ENCODE data around the gene SEC63.
"Not testable (repeated sequence)": the region's sequence is repeated elsewhere in the genome, so short reads cannot be mapped to it uniquely, and the experiment has no call there.

The SEC63 gene

GRCh38 chr6:107928984-107929383, 29.0 kb downstream of the SEC63 start:
- DNase-seq (ENCODE audit: low spot score) = no peak

DNA sequence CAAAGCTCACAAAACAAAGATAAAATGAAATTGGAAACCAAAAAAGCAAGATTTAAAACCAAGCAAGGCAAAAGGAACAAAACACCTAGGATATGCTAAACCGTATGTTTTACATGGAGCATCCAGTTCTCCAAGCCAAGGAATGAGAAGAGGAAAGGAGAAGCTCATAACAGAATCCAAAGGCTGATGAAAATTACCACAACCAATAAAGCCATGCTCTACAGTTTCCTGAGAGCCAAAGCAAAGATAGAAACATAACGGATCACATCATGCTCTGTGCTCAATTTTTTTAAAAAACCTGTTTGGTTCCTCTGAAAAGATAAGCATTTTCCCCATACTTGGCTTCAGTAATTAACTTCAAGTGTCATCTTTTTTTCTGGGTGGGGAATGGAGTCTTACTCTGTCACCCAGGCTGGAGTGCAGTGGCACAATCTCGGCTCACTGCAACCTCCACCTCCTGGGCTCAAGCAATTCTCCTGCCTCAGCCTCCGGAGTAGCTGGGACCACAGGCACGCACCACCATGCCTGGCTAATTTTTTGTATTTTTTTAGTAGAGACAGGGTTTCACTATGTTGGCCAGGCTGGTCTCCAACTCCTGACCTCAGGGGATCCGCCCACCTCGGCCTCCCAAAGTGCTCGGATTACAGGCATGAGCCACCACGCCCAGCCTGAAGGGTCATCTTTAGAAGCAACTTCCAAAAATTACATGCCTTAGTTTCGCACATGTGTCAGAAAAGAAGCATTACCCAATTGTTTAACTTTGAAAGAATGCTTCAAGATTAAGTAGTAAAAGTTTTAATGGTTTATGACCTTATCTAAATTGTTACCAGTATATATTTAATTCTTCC, 31.1 kb downstream of the SEC63 start:
- DNase-seq (ENCODE audit: low spot score) = not testable (repeated sequence)

DNA sequence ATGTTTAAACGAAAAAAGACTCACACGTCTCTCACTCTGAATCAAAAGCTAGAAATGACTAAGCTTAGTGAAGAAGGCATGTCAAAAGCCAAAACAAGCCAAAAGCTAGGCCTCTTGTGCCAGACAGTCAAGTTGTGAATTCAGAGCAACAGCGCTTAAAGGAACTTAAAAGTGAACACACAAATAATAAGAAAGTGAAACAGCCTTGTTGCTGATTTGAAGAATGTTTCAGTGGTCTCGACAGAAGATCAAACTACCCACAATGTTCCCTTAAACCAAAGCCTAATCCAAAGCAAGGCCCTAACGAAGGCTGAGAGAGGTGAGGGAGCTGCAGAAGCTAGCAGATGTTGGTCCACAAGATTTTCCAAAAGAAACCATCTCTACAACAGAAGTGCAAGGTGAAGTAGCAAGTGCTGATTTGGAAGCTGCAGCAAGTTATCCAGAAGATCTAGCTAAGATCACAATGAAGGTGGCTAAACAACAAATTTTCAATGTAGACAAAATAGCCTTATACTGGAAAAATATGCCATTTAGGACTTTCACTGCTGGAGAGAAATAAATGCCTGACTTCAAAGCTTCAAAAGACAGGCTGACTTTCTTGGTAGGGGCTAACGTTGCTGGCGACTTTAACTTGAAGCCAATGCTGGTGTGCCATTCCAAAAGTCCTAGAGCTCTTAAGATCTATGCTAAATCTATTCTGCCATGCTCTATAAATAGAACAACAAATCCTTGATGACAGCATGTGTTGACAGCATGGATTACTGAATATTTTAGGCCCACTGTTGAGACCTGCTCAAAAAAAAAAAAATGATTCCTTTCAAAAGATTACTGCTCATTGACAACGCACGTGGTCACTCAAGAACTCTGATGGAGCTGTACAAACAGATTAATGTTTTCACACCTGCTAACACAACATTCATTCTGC, 40.3 kb downstream of the SEC63 start:
- no peak for DNase-seq (ENCODE audit: low spot score)

DNA sequence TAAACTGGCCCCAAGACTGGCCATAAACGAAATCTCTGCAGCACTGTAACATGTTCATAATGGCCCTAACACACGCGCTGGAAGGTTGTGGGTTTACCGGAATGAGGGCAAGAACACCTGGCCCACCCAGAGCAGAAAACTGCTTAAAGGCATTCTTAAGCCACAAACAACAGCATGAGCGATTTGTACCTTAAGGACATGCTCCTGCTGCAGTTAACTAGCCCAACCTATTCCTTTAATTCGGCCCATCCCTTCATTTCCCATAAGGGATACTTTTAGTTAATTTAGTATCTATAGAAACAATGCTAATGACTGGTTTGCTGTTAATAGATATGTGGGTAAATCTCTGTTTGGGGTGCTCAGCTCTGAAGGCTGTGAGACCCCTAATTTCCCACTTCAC, 41.0 kb downstream of the SEC63 start:
- DNase-seq (ENCODE audit: low spot score) = not testable (repeated sequence)

- no peak for DNase-seq (ENCODE audit: low spot score)
Observed at GRCh38 chr6:107911692-107912091, 46.3 kb downstream of the SEC63 start.

DNA sequence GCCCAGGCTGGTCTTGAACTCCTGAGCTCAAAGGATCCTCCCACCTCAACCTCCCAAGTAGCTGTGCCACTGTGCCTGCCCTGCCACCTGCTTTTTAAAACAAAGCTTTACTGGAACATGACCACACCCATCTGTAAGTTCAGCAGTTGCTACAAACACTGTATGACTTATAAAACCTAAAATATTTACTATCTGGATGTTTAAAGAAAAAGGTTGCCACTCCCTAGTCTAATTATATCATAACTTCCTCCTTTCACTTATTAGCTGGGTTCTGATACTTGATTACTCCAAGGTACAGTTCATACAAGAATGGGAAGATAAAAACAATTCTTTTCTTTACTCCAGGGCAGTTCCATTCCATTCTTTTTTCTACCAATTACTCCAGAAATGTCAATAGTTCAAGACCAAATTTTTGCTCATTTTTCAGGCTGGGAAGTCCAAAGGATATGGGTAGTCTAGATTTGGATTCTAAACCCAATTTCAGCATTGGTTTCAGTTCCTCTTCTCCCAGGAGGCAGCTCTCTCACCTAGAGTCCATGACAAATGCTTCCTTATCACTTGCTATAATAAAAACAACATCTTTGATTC, 63.1 kb downstream of the SEC63 start:
- DNase-seq (ENCODE audit: low spot score) = peak; percentile 56

GRCh38 chr6:107890431-107890830, 67.6 kb downstream of the SEC63 start:
- not testable (repeated sequence) for DNase-seq (ENCODE audit: low spot score)

DNA sequence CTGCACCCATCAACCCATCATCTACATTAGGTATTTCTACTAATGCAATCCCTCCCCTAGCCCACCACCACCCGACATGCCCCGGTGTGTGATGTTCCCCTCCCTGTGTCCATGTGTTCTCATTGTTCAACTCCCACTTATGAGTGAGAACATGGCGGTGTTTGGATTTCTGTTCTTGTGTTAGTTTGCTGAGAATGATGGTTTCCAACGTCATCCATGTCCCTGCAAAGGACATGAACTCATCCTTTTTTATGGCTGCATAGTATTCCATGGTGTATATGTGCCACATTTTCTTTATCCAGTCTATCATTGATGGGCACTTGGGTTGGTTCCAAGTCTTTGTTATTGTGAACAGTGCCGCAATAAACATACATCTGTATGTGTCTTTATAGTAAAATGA, 72.1 kb downstream of the SEC63 start:
- DNase-seq (ENCODE audit: low spot score) = not testable (repeated sequence)

DNA sequence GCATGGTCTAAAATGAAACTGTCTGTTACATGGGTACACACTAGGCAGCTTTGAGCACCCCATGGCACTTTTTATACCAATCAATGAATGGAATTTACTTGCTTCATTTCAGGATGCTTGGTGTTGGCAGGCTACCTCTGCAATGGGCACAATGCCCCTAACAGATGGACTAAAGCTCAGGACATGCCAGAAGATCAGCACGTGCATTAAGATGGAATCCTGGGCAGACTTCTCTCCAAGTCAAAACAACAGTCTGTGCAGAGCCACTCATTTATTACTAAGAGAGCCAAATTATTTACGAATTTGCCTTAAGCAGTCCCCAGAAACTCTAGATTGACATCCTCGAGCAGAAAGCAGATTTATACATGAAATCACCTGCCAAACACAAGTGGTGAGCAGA, 78.1 kb downstream of the SEC63 start:
- DNase-seq (ENCODE audit: low spot score) = no peak

DNA sequence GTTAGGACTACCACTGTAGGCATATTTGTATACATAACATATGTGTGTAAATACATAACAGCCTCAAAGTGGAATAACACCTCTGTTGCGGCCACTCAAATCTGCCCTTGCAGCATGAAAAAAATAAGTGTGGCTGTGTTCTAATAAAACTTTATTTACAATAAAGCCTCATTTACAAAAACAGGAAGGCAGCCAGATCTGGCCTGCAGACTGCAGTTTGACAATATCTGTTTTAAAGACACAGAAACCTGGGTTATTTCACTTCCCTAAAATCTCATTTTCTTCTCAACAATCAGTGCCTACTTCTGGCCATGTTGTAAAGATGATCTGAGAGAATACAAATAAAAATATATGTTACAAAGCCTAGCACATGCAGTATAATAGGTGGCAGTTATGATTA, 80.0 kb downstream of the SEC63 start:
- DNase-seq (ENCODE audit: low spot score) = no peak

DNA sequence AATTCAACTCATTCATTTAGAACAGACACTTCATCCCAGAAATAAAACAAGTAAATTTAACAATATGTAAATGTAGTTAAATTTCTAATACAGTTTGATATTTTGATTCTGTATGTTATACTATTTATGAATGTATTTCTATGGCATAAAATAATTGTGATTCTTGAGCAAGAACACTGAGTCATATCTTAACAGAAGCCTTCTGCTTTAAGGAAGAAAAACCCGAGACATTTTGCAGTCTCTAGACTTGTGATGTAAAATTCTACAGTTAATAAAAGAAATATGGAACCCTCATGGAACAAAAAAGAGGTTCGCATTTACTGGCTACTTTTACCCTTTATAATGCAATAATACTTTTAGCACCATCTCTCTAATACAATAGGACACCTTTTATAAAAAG, 86.0 kb downstream of the SEC63 start:
- no peak for DNase-seq (ENCODE audit: low spot score)

DNA sequence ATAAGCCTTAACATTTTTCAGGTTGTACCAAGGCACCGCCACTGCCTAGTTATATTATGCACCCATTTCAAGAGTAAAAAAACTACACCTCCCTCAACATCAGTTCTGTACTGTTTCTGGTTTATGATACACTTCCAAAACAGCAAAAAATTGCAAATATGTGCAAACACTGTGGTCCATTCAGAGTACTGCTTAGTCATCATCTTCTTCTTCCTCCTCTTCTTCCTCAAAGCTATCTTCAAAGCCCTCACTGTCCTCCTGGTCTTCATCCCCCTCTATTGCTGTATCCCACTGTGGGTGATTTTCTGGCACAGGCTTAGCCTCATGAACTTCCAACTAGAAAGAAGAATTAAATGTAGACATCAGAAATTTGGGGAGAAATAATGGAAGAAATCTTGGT, 86.5 kb downstream of the SEC63 start:
- not testable (repeated sequence) for DNase-seq (ENCODE audit: low spot score)

DNA sequence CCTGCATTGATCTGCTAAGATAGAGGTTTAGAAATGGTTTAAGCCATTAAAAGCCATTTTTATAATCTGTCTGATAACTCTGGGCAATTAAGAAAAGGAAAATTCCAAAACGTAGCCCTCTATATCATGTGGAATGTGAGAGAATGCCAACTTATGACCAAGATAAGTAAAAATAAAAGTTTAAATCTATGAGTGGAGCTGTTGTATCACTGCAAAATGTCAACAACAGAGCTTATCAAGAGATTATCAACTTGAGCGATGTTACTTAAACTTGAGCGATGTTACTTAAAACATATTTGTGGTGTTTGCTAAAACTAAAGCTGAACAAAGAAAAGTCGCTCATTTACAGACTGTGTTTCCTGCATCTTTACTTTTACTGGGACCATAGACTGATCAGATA, 87.0 kb downstream of the SEC63 start:
- no peak for DNase-seq (ENCODE audit: low spot score)

- DNase-seq (ENCODE audit: low spot score) = no peak
Observed at GRCh38 chr6:107870381-107870780, 87.6 kb downstream of the SEC63 start.

DNA sequence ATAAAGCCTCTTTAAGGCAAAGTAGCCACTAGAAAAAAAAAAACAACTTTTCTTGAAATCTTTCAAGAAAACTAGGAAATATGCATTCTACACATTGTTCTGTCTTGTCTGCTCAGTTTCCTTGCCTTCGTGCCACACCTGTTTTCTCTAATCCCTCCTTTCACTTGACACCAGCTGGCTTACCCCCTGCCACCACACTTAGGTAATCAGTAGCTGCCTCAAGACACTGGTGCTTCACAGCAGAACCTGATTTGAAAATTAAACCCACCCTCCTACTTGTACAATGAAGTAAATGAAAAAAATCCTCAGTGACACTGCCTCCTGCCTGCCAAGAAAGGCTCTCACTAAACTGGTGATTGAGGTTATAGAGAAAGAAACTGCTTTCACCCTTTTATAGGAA, 88.1 kb downstream of the SEC63 start:
- no peak for DNase-seq (ENCODE audit: low spot score)

DNA sequence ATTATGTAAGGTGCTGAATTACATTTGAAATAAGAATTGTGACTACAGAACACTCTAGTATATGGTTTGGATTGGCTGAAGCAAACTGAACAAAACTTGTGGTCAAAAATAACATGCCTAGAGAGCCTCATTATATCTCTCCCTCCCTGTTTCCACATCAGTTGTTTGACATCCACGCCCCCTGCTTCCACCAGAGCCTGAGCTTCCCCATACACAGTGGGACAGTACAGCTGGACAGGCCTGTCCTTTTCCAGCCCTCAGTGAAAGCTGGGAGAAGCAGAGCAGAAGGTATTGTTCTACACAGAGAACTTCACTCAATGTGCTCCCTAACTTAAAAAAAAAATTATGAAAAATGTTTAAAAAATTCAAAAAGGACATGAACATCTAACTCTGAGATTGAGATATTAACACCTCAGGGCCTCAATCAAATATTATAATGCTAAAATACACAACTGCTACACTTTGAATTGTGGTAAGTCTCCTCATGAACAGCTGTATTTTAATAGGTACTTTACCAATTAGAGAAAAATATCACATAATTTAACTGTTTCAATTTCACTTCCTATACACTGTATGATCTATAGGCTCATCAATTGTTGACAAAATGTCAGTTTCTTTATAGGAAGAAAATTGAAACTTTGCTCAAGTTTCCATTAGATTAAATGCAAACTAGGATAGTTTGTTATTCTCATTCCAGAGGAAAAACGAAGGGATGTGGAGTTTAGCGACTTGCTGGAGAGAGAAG, 89.0 kb downstream of the SEC63 start:
- no peak for DNase-seq (ENCODE audit: low spot score)

DNA sequence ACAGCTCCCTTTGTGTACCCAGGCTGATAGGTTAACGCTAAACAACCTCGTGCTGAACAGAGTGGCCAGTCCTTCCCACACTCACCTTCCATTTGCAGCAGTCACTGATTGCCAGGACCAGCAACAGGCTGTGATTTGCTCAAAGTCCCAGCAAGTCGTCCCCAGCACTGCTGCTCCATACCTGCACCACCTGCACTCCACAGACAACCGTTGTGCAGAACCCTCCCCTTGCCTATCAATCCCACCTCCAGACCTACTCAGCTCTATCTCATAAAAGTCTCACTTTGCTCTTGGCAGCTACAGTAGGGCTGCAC, 90.7 kb downstream of the SEC63 start:
- DNase-seq (ENCODE audit: low spot score) = no peak

DNA sequence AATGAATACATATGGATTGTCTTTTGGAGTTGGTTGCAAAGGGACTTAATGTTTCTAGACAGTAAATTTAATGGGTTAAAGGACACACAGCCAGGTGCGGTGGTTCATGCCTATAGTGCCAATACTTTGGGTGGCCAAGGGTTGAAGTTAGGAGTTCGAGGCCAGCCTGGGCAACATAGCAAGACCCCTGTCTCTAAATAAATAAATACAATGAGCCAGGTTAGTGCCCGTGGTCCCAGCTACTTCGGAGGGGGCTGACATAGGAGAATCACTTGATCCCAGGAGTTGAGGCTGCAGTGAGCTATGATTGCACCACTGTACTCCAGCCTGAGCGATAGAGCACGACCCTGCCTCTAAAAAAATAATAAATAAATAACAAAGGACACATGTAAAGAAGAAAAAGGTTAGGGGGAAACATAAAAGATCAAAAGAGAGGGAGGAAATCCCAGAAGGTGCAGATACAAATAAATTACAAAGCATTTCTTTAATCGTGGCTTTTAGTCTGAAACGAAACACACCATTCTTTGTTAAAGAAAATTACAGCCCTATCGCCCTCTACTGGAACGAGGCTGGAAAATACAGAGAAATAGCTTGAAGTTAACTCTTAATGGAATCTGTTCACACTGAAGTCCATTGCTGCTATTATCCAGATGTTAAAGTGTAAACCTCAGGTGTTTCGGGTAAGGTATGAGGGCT, 91.3 kb downstream of the SEC63 start:
- DNase-seq (ENCODE audit: low spot score) = peak; percentile 23

- DNase-seq (ENCODE audit: low spot score) = no peak
Observed at GRCh38 chr6:107864226-107865127, 93.5 kb downstream of the SEC63 start.

GRCh38 chr6:107862383-107862782, 95.6 kb downstream of the SEC63 start:
- DNase-seq (ENCODE audit: low spot score) = no peak

Data from LoVo (cell line).